ENCODE data around the gene OPN1MW3.
"Not testable (repeated sequence)": the region's sequence is repeated elsewhere in the genome, so short reads cannot be mapped to it uniquely, and the experiment has no call there.

The OPN1MW3 gene

DNA sequence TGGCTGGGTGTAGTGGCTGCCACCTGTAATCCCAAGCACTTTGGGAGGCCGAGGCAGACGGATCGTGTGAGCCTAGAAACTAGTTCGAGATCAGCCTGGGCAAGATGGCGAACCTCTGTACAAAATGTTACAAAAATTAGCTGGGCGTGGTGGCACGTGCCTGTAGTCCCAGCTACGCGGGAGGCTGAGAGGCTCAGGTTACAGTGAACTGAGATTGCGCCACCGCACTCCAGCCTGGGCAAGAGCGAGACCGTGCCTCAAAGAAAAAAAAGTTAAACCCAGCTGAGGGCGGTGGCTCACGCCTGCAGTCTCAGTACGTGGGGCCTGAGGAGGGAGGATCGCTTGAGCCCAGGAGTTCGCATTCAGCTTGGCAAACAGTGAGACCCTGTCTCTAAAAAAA lies 39.3 kb downstream of the OPN1MW3 start:
- no peak for DNase-seq (ENCODE audit: low read depth in 2 of 2)

DNA sequence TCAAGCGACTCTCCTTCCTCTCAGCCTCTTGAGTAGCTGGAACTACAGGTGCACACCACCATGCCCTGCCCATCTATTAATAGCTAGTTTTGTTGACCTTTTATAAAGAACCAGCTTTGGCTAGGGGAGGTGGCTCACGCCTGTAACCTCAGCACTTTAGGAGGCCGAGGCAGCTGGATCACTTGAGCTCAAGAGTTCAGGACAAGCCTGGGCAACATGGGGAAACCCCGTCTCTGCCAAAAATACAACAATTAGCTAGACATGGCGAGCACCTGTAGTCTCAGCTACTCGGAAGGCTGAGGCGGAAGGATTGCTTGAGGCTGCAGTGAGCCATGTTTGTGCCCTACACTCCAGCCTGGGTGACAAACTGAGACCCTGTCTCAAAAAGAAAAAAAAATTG lies 40.9 kb downstream of the OPN1MW3 start:
- no peak for DNase-seq (ENCODE audit: low read depth in 2 of 2)

DNA sequence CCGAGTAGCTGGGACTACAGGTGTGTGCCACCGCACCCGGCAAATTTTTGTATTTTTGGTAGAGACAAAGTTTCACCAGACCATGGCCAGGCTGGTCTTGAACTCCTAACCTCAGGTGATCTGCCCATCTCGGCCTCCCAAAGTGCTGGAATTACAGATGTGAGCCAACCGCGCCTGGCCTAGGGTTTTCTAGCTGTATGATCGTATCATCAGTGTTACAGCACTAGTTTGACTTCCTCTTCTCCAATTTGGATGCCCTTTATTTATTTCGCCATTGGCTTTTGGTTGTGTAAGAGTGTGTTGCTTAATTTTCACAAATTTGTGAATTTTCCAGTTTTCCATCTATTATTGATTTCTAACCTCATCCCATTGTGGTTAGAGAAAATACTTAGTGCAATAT lies 43.4 kb downstream of the OPN1MW3 start:
- DNase-seq (ENCODE audit: low read depth in 2 of 2) = no peak

DNA sequence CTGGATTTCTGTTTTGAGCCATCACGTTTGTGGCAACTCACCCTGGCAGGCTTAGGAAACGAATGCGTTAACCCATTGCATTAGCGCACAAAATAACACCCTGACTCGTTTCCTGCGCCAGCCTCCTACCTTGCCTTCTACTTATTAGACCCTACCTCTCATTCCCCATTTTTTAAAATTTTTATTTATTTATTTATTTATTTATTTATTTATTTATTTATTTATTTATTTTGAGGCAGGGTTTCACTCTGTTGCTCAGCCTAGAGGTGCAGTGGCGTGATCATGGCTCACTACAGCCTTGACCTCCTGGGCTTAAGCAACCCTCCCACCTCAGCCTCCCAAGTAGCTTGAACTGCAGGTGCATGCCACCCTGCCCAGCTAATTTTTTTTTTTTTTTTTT lies 45.6 kb downstream of the OPN1MW3 start:
- not testable (repeated sequence) for DNase-seq (ENCODE audit: low read depth in 2 of 2)

DNA sequence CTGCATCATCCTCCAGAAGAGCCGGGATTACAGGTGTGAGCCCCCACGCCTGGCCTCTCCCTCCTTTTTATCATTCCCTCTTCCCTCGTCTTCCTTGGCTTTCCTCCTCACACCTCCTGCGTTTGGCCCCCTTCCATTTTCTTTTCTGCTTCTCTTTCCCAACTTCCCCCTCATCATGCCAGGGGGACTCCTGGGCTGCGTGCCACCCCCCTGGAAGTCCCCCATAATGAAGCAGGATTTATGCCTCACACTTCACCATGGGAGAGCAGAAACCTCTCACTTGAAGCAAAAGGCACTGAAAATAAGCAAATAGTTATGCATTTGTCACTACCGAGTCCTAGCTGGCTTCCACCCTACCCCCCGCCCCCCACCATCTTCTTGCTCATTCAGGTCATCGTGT lies 46.1 kb downstream of the OPN1MW3 start:
- DNase-seq (ENCODE audit: low read depth in 2 of 2) = no peak

DNA sequence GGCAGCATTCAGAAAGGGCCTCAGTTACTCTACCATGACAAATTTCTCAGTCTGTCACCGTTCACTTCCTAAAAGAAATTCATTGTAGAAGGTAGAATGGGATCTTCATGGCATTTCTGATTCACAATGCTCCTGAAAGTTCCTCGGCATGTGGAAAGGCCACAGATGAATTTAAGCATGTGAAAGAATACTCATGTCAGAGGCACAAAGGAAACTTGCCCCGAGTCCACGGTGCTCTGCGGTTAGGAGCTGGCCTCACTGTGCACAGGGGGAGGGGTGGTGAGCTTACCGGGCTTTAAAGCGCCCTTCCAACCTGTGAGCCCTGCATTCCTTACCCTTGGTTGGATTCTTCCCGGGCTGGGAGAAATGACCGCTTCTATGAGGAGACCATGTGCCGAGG lies 47.5 kb downstream of the OPN1MW3 start:
- DNase-seq (ENCODE audit: low read depth in 2 of 2) = no peak

DNA sequence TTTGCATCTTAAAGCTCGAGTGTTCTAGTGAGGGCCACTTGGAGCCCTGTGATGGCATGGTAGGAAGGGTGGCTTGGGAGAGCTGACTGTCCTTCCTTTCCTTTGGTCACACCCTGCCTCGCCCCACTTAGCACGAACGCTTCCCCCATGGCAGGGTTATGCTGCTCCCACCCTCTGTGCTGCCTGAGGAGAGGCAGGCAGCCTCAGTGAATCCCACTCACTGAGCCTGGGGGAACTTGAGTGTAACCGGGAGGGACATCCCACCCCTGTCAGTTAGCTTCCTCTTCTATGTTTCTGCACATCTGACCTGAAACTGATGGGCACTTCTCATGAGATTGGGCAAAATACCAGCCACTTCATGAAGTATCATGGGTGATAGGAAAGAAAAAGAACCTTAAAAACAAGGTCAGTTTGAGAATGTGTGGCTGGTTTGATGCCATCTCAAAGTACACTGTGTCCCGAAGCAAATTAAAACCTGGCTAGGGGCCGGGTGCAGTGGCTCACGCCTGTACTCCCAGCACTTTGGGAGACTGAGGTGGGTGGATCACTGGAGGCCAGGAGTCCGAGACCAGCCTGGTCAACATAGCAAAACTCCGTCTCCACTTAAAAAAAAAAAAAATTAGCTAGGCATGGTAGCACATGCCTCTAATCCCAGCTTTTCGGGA lies 48.3 kb downstream of the OPN1MW3 start:
- DNase-seq (ENCODE audit: low read depth in 2 of 2) = no peak

DNA sequence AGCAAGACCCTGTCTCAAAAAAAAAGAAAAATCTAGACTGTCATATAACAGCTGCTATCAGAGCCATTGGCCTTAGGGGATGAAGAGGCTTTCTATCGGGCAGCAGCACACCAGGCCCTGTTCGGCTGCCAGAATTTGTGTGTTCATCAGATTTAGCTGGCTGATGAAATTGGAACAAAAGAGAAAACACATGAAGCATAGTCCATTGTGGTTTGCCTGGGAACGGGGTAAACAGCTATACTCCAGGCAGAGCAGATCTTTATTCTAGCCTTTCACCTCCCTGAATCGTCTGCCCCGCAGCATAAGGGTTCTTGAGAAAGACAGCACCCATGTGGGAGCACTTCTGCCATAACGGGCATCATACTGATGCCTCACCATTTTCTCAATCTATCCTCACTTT lies 49.8 kb downstream of the OPN1MW3 start:
- no peak for DNase-seq (ENCODE audit: low read depth in 2 of 2)

DNA sequence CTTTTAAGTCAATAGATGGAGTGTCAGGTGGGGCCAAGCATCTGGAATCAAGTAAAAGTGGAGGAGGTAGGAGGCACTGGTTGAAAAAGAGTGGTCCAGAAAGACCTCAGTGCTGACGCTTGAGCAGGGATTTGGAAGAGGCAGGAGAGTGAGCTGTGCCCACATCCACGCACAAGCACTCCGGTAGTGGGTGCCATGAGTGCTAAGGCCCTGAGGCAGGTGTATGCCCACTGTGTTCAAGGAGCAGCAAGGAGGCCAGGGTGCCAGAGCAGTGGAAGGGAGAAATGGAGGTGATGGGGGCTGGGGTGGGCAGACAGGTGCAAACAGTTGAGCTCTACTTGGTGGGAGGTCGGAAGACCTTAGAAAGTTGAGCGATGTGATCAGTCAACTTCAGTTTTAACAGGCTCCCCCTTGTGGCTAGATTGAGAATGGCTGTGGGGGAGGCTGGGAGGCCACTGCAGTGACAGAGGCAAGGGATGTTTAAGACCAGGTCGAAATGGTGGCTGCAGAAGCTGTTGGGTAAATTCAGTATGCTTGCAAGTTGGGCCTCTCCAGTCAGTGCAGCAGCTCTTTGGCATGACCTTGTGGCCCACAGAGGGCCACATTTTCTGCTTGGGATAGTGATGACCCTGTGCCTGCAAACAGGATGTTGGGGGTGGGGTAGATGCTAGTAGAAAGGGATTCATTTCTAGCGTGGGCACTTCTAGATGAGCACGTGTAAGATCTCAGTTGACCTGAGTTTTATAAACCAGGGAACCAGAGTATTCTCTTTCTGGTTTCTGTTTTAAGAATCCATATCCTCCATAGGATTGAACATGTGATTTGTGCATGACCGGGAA lies 50.9 kb downstream of the OPN1MW3 start:
- peak; percentile 41 to 61 for DNase-seq (ENCODE audit: low read depth in 2 of 2)

DNA sequence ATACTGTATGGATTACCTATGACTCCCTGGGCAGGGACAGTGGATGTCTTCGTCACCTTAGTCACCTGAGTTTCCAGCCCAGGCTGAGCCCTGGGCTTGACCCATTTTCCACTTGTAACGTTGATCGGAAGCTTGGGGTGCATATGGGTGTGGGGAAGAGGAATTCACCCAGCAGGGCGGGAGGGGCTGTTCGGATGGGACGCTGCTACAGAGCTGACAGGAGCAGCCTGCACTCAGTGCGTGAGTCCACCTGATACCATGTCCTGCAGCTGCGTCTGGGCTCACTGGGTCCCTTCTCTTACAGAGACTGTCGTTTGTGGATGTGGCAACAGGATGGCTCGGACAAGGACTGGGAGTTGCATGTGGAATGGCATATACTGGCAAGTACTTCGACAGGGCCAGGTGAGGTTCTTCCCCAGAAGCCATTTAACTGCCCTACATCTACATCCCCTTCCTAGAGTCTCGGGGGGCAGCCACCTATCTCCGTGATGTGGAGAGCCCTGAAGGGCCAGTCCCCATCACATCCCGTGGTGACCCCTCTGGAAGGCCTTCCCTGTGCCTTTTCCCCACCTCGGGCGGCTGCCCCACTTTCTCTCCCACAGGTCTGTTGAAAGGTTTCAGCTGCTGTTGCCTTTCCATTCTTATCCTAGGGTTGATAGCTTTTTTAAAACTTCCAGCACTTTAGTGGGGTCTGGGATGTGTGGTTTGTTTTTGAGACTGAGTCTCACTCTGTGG lies 51.8 kb downstream of the OPN1MW3 start:
- DNase-seq (ENCODE audit: low read depth in 2 of 2) = no peak

DNA sequence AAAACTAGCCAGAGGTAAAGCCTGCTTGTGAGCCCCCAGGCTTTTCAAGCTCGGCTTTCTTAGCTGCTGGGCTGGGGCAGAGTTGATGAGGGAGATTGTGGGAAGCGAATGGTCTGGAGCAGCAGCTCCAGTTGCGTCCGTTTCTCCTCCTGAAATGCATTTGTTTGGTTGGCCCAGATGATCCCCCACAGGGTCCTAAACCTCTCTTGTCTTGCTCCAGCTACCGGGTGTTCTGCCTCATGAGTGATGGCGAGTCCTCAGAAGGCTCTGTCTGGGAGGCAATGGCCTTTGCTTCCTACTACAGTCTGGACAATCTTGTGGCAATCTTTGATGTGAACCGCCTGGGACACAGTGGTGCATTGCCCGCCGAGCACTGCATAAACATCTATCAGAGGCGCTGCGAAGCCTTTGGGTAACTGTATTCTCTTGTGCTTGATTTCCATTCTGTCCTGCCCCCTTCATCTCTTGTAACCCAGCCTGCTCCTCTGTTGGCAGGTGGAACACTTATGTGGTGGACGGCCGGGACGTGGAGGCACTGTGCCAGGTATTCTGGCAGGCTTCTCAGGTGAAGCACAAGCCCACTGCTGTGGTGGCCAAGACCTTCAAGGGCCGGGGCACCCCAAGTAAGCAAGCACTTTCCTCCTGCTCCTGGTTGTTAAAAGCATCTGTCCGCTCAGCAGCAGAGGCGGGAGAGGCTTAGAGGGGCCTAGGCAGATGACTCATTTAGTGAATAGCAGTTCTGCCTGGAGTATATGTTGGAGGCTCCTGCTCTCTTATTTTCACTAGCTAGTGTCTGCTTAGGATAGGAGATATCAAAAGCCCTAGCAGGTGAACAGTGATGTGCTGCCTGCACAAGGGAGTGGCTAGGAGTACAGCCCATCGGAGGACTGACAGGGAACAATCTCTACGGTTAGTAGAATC lies 53.5 kb downstream of the OPN1MW3 start:
- DNase-seq (ENCODE audit: low read depth in 2 of 2) = no peak

DNA sequence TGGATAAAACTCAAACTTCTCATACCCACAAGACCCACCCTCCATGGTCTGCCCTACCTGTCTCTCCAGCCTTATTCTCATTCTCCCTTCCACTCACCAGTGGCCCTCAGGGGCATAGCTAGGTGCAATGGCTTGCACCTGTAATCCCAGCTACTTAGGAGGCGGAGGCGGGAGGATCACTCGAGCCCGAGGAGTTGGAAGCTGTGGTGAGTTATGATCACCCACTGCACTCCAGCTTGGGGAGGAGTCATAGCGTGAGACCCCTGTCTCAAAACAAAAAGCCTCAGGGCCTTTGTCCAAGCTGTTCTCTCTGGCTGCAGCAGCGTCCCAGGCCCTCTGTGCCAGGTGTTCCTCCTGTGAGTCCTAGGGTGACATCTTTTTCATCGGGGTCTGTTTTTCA lies 54.7 kb downstream of the OPN1MW3 start:
- no peak for DNase-seq (ENCODE audit: low read depth in 2 of 2)

DNA sequence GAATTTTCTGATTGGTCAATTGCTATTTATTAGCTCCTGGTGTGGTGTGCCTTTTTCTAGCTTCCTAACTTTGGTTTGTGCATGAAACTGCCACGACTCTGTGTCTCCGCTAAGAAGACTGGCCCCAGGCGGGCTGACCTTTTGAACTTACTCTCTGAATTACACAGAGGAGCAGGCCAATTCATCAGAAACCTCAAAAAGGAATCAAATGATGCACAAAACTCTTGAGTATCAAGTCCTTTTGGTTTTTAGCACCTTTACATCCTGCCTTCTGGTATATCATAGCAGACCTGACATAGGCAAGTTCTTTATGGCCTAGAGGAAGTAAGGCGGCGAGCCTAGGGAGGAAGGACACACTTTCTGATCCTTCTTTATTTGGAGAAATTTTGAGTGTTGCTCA lies 55.8 kb downstream of the OPN1MW3 start:
- no peak for DNase-seq (ENCODE audit: low read depth in 2 of 2)

DNA sequence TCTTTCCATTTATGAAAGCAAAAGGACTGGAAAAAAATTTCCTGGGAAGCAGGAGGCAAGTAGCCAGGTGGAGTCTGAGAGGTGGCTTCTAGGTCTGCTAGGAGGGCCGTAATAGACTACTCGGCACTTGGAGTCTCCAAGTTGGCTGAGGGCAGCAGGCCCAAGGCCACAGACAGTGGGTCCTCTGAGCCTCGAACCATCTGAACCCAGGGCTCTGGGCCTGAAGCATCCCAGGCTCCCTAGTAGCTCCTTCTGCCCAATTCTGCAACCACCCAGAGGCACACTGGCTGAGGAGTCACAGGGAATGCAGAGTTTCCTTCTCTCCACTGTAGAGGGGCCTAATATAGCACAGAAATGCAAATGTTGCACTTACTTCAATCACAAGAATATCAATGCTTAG lies 58.0 kb downstream of the OPN1MW3 start:
- DNase-seq (ENCODE audit: low read depth in 2 of 2) = no peak

DNA sequence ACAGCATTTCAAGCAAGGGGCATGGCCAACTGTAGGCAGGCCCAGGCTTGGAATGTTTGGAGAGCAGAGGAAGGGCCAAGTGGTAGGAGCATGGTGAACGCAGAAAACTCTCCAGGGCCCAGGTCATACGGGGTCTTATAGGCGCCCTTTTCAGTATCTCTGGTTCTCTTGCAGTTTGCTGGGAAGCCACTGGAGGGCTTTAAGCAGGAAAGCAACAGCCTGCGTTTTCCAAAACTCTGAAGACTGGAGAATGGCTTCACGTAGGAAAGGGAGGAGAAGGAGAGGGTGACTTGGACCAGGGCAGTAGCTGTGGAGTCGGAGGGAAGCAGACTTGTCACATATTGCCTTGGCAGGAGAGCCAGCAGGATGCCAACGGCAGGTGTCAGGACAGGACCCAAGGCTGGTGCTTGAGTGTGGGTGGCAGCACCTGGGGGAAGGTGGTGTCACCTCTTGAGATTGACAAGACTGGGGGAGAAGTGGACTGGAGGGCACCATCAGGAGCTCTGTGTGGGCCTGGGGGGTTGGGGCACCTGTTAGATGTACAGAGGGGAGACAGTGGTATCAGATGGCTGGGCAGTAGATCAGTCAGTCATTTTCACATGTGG lies 60.1 kb downstream of the OPN1MW3 start:
- no peak for DNase-seq (ENCODE audit: low read depth in 2 of 2)

DNA sequence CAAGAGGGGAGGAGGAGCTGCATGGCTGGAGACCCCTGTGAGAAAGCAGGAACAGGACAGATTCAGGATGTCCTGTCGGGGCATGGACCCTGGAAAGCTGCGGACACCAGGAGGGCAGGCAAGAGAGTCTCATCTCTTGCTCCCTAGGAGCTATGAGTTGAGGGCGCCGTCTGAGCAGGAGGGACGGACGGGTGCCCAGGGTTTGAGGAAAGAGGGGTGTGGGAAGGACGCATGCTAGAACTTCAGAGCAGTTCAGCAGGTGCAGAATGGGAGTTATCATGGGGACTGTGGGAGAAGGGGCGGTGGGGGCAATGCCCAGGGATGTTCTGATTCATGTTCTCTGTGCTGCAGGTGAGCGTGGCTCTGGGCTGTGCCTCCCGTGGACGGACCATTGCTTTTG lies 63.0 kb downstream of the OPN1MW3 start:
- DNase-seq (ENCODE audit: low read depth in 2 of 2) = no peak

All from stimulated activated CD8-positive, alpha-beta memory T cell treated with anti-CD3 and anti-CD28 coated beads, Interleukin-15, amount 100 ng/mL, for 4 hours (primary cell).